Measurements from ENCODE around the gene BUD13.

Gene BUD13

DNA sequence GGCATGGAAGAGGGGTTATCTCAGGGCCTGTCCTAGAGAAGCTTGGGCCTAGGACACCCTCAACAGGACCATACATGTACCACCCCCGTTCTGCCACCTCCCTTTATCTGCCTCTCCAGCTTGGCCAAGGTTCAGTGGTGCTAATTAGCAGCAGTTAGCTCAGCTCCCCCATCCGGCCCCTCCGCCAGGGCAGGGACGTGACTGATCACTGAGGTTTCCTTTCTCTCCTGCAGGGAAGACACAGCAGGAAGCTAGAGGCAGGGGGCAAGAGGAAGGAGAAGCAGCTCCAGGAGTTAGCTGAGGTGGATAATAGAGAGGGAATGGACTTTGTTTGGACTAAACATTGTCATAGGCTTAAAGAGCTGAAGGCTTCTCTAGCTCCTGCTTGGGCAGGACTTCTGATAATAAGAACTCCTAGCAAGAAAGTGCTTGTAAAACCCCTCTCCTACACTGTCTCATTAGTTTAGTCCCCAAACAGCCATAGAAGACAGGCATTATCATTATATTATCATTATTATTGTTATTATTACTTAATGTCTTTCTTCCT lies 53.8 kb downstream of the BUD13 start:
- H3K9ac ChIP-seq (ENCODE audit: low read length): no peak overlapping the region
- H3K9me3 ChIP-seq (ENCODE audit: control insufficient read depth, insufficient read depth, low read depth, low read length): no peaks in the 10 kb centered on the region
- no peaks in the 10 kb centered on the region for H3K36me3 ChIP-seq (ENCODE audit: control insufficient read depth, insufficient read depth, low read length)
- H3K4me1 ChIP-seq (ENCODE audit: control insufficient read depth, insufficient read depth, low read length): peaks cover 12% of the 10 kb centered on the region; the same call in 1 of the 2 replicates
- H3K27me3 ChIP-seq (ENCODE audit: control insufficient read depth, insufficient read depth, low read length): no peaks in the 10 kb centered on the region; the same call in 1 of the 2 replicates
- H3K27ac ChIP-seq (ENCODE audit: low read depth, low read length): no peak overlapping the region
- H3K4me3 ChIP-seq (ENCODE audit: low read depth, low read length): no peak overlapping the region

DNA sequence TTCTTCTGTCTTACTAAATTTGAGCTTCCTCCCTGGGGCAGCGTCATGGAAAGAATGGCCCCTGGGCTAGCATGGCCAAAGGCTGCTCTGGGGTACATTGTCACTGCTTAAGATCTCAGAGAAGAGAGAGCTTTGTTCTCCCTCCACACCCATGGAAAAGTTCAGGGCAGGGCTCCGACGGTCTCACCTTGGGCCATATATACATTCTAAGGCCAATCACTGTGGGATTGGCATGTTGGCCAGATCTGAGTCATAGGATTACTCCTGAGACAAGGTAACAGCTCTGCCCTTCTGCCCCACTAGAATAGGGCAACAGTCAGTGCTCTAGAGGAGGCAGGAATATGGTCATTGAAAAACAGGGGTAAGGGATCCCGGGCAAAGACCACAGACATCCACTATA lies 56.2 kb downstream of the BUD13 start:
- no peaks in the 10 kb centered on the region; the same call in 1 of the 2 replicates for H3K27me3 ChIP-seq (ENCODE audit: control insufficient read depth, insufficient read depth, low read length)

DNA sequence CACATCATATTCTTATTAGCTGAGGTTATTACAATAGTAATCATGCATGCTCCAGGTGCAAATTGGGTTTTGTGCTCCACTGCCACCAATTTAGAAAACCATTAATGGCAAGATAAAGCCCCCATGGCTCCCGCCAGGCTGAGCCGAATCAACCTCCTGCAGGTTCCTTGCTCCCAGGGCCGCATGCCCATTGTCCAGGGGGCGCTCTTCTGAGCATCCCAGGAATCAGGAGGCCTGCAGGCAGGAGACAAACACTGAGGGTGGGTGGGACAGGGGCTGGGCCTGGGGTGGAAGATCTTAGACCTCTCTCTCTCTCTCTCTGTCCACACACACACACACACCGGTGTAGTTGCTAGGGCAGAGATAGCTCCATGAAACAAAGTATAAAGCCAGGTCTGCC lies 57.4 kb downstream of the BUD13 start:
- no peak overlapping the region for H3K27ac ChIP-seq (ENCODE audit: low read depth, low read length)
- no peaks in the 10 kb centered on the region for H3K36me3 ChIP-seq (ENCODE audit: control insufficient read depth, insufficient read depth, low read length)
- peaks cover 17% of the 10 kb centered on the region for H3K4me1 ChIP-seq (ENCODE audit: control insufficient read depth, insufficient read depth, low read length)
- no peak overlapping the region for H3K4me3 ChIP-seq (ENCODE audit: low read depth, low read length)
- H3K9ac ChIP-seq (ENCODE audit: low read length): no peak overlapping the region
- no peaks in the 10 kb centered on the region for H3K9me3 ChIP-seq (ENCODE audit: control insufficient read depth, insufficient read depth, low read depth, low read length)
- peaks cover 10% of the 10 kb centered on the region for H3K27me3 ChIP-seq (ENCODE audit: control insufficient read depth, insufficient read depth, low read length)

More for the DNA sequence above, 56.2 kb downstream of the BUD13 start:
- H3K9me3 ChIP-seq (ENCODE audit: control insufficient read depth, insufficient read depth, low read depth, low read length): no peaks in the 10 kb centered on the region
- no peak overlapping the region for H3K9ac ChIP-seq (ENCODE audit: low read length)
- peaks cover 13% of the 10 kb centered on the region for H3K4me1 ChIP-seq (ENCODE audit: control insufficient read depth, insufficient read depth, low read length)
- H3K27ac ChIP-seq (ENCODE audit: low read depth, low read length): no peak overlapping the region
- no peak overlapping the region for H3K4me3 ChIP-seq (ENCODE audit: low read depth, low read length)
- no peaks in the 10 kb centered on the region for H3K36me3 ChIP-seq (ENCODE audit: control insufficient read depth, insufficient read depth, low read length)

DNA sequence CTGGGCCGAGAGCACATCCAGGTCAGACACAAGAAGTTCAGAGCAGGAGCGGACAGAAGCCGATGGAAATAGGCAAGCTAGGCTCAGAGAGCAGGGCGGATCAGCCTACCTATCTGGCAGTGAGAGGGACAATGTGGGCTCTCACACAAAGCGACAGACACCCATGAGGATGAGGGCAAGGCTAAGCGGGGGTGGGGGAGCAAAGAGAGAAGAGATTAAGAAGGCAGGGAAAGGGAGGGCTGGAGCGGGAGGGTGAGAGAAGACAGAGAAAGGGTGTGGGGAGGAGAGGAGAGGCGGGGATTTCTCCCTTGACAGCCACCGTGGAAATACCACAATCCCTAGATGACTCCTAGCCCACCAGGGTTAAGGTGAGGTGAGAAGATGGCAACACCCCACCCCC lies 57.9 kb downstream of the BUD13 start:
- Histone ChIP-seq H3K27ac (ENCODE audit: low read depth, low read length) (no peak overlapping the region), H3K27me3 (ENCODE audit: control insufficient read depth, insufficient read depth, low read length) (peaks cover 13% of the 10 kb centered on the region), H3K36me3 (ENCODE audit: control insufficient read depth, insufficient read depth, low read length) (no peaks in the 10 kb centered on the region), H3K9me3 (ENCODE audit: control insufficient read depth, insufficient read depth, low read depth, low read length) (no peaks in the 10 kb centered on the region), H3K4me3 (ENCODE audit: low read depth, low read length) (no peak overlapping the region), H3K9ac (ENCODE audit: low read length) (no peak overlapping the region), H3K4me1 (ENCODE audit: control insufficient read depth, insufficient read depth, low read length) (peaks cover 22% of the 10 kb centered on the region)

DNA sequence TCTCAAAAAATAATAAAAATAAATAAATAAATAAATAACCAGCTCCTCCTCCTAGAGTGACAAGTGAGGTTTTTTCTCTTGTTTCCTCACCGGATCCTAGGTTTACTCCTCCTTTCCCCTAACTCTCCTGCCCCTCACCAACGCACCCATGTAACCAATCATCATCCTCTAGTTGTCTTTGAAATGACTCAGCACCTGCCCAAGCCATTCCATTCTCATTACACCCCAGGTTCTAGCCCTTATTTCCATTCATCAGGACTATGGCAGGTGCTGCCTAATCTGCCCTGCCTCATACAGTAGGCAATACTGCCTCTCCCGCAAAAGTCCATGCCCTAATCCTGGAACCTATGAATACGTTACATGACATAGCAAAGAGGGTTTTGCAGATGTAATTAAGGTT lies 60.4 kb downstream of the BUD13 start:
- Histone ChIP-seq H3K9ac (ENCODE audit: low read length) (no peak overlapping the region), H3K27ac (ENCODE audit: low read depth, low read length) (no peak overlapping the region), H3K36me3 (ENCODE audit: control insufficient read depth, insufficient read depth, low read length) (no peaks in the 10 kb centered on the region), H3K4me1 (ENCODE audit: control insufficient read depth, insufficient read depth, low read length) (peaks cover 27% of the 10 kb centered on the region), H3K9me3 (ENCODE audit: control insufficient read depth, insufficient read depth, low read depth, low read length) (no peaks in the 10 kb centered on the region), H3K4me3 (ENCODE audit: low read depth, low read length) (no peak overlapping the region), H3K27me3 (ENCODE audit: control insufficient read depth, insufficient read depth, low read length) (peaks cover 22% of the 10 kb centered on the region)

DNA sequence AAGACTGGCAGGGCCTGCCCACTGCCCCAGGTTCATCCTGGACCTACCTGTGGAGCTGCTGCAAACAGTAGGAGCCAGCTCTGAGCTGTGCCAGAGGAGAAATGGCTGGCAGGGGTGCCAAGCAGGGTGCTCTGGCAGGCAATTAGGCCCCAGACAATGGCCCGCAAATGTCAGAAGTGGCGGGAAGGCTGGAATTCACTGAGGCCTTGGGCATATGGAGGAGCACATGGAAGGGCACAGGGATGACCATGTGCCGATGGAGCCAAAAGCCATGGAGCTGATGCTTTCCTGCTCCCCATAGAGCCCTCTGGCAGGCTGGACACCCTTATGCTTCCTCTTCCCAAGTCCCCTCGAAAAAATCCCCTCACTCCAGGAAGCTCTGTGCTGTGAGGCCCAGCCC lies 62.0 kb downstream of the BUD13 start:
- H3K36me3 ChIP-seq (ENCODE audit: control insufficient read depth, insufficient read depth, low read length): no peaks in the 10 kb centered on the region
- H3K4me3 ChIP-seq (ENCODE audit: low read depth, low read length): no peak overlapping the region
- H3K27ac ChIP-seq (ENCODE audit: low read depth, low read length): no peak overlapping the region
- peaks cover 27% of the 10 kb centered on the region for H3K4me1 ChIP-seq (ENCODE audit: control insufficient read depth, insufficient read depth, low read length)
- peaks cover 29% of the 10 kb centered on the region for H3K27me3 ChIP-seq (ENCODE audit: control insufficient read depth, insufficient read depth, low read length)
- no peak overlapping the region for H3K9ac ChIP-seq (ENCODE audit: low read length)
- H3K9me3 ChIP-seq (ENCODE audit: control insufficient read depth, insufficient read depth, low read depth, low read length): no peaks in the 10 kb centered on the region

DNA sequence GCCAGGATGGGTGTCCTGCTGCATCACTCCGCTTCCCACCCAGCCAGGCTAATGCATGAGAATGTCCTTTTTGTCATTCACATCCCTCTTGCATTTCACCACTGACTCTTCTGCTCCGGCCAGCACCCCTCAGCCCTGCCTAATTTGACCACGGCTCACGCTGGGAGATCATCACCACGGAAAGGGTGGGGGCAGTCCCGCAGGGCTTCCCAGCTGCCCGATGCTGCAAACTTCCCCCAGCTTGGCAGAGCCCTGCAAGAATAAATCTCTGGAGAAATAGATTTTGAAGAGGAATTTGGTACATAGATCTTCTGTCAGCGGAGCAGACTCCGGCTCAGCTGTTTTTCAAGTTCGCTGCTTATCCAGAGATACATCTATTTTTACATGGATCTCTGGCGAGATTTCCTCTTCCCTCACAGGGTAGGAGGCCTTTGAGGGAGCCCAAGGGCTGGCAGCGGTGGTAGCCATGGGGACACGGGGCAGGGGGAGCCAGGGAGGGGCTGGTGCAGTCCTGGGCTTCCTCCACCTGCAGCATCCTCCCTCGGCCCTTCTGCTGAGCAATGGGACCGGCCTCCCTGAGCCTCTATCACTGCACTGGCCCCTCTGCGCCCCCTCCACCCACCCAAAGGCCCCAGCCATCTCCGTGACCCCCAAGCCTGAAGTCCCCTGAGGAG lies 62.6 kb downstream of the BUD13 start:
- H3K4me1 ChIP-seq (ENCODE audit: control insufficient read depth, insufficient read depth, low read length): peaks cover 27% of the 10 kb centered on the region
- H3K9me3 ChIP-seq (ENCODE audit: control insufficient read depth, insufficient read depth, low read depth, low read length): no peaks in the 10 kb centered on the region
- H3K27me3 ChIP-seq (ENCODE audit: control insufficient read depth, insufficient read depth, low read length): peaks cover 29% of the 10 kb centered on the region

DNA sequence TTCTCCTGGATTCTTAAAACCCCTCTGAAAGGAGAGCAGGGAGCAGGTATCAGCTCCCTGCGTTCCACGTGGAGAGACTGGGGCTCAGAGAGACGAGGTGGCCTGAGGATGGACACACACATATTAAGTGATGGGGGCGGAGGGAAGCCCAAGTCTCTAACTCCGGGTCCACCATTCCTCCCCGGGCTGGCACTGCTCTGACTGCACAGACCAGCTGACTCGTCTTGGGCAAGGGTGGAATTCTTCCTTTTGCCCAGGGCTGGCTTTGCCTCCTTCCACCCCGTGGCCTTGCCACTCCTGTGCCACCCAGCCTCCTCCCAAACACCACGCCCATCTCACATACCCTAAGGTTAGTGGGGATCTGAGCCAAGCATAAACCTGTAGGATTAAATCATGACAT lies 65.0 kb downstream of the BUD13 start:
- Histone ChIP-seq H3K36me3 (ENCODE audit: control insufficient read depth, insufficient read depth, low read length) (no peaks in the 10 kb centered on the region), H3K27me3 (ENCODE audit: control insufficient read depth, insufficient read depth, low read length) (peaks cover 29% of the 10 kb centered on the region), H3K4me1 (ENCODE audit: control insufficient read depth, insufficient read depth, low read length) (peaks cover 27% of the 10 kb centered on the region), H3K9ac (ENCODE audit: low read length) (no peak overlapping the region), H3K4me3 (ENCODE audit: low read depth, low read length) (no peak overlapping the region), H3K27ac (ENCODE audit: low read depth, low read length) (no peak overlapping the region), H3K9me3 (ENCODE audit: control insufficient read depth, insufficient read depth, low read depth, low read length) (no peaks in the 10 kb centered on the region)

More for the DNA sequence above, 62.6 kb downstream of the BUD13 start:
- no peak overlapping the region for H3K4me3 ChIP-seq (ENCODE audit: low read depth, low read length)
- no peak overlapping the region for H3K27ac ChIP-seq (ENCODE audit: low read depth, low read length)
- no peaks in the 10 kb centered on the region for H3K36me3 ChIP-seq (ENCODE audit: control insufficient read depth, insufficient read depth, low read length)
- no peak overlapping the region for H3K9ac ChIP-seq (ENCODE audit: low read length)

DNA sequence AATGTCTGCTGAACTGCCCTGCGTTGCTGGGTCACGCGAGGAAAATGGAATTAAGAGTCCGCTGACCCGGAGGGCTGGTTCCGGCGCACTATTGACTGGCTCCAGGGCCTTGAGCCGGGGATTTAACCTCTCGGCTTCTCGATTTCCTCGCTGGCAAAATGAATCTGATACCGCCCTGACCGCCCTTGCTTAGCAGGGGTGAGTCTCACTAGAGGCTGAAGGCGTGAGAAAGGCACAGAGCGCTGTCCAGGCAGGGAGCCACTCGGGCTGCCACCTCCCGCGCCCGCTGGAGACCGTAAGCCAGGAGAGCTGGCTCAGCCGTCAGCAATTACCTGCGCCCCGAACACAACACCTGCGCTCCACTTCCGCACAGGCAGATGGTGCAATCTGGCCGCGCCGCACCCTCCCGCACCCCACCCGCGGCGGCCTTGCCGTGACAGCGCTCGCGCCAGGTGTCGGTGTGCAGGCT lies 65.6 kb downstream of the BUD13 start:
- Histone ChIP-seq H3K27me3 (ENCODE audit: control insufficient read depth, insufficient read depth, low read length) (peaks cover 29% of the 10 kb centered on the region), H3K36me3 (ENCODE audit: control insufficient read depth, insufficient read depth, low read length) (no peaks in the 10 kb centered on the region), H3K4me1 (ENCODE audit: control insufficient read depth, insufficient read depth, low read length) (peaks cover 28% of the 10 kb centered on the region), H3K9ac (ENCODE audit: low read length) (no peak overlapping the region), H3K9me3 (ENCODE audit: control insufficient read depth, insufficient read depth, low read depth, low read length) (no peaks in the 10 kb centered on the region), H3K4me3 (ENCODE audit: low read depth, low read length) (no peak overlapping the region), H3K27ac (ENCODE audit: low read depth, low read length) (no peak overlapping the region)

DNA sequence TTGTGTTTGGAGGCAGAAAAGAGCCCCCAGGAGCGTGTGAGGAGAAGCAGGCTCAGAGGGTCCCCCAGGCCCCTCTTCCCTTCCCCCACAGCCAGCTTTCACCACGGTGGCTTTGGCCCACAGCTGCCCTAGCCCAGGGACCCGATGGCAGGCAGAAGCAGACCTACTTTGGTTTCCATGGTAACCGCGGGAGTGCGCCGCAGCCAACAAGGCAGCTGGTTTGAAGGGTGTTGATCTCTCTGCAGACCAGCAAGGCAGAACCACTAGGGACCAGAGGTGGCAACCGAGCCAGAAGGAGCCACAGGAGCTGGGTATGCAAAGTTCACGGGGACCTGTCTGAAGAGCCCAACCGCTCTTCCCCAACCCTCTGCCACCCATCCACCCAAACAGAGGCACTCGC lies 69.4 kb downstream of the BUD13 start:
- Histone ChIP-seq H3K36me3 (ENCODE audit: control insufficient read depth, insufficient read depth, low read length) (no peaks in the 10 kb centered on the region), H3K27ac (ENCODE audit: low read depth, low read length) (no peak overlapping the region)

DNA sequence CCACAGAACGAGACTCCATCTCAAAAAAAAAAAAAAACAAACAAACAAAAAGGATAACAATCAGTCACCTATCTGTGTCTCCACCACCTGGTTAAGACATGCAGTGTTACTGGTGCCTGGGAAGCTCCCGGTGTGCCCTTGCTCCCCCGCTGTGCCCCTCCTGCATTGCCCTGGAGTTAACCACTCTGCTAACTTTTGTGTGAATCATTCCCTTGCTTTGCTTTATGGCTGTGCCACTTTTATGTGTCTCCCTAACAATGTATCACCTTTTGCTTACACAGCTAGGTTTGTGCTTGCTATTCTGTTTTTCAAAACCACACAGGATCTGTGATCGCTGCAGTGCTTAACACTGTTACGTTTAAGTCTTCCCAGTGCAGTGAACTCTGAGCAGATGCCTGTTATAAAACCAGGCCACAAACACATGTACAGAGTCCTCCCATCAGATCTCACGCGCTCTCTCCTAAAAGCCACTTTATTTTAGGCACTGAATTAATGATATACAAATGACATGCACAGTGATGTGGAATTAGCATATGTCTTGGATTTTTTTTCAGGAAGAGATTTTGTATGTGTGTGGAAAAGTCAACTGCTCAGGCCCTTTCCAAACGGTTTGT lies 69.9 kb downstream of the BUD13 start:
- H3K27me3 ChIP-seq (ENCODE audit: control insufficient read depth, insufficient read depth, low read length): peaks cover 9% of the 10 kb centered on the region; the same call in 1 of the 2 replicates
- no peak overlapping the region for H3K27ac ChIP-seq (ENCODE audit: low read depth, low read length)
- H3K9me3 ChIP-seq (ENCODE audit: control insufficient read depth, insufficient read depth, low read depth, low read length): no peaks in the 10 kb centered on the region
- H3K4me1 ChIP-seq (ENCODE audit: control insufficient read depth, insufficient read depth, low read length): peaks cover 11% of the 10 kb centered on the region; the same call in 1 of the 2 replicates
- no peaks in the 10 kb centered on the region for H3K36me3 ChIP-seq (ENCODE audit: control insufficient read depth, insufficient read depth, low read length)
- H3K4me3 ChIP-seq (ENCODE audit: low read depth, low read length): no peak overlapping the region
- H3K9ac ChIP-seq (ENCODE audit: low read length): no peak overlapping the region

More for the DNA sequence above, 69.4 kb downstream of the BUD13 start:
- no peak overlapping the region for H3K4me3 ChIP-seq (ENCODE audit: low read depth, low read length)
- peaks cover 11% of the 10 kb centered on the region; the same call in 1 of the 2 replicates for H3K4me1 ChIP-seq (ENCODE audit: control insufficient read depth, insufficient read depth, low read length)
- H3K9me3 ChIP-seq (ENCODE audit: control insufficient read depth, insufficient read depth, low read depth, low read length): no peaks in the 10 kb centered on the region
- peaks cover 11% of the 10 kb centered on the region for H3K27me3 ChIP-seq (ENCODE audit: control insufficient read depth, insufficient read depth, low read length)
- H3K9ac ChIP-seq (ENCODE audit: low read length): no peak overlapping the region
